Globus pallidus (tissue), 1 donor: ENCODE results near the gene PRSS22.

Experiments used
- DNase-seq: peaks from one replicate; pipeline ENCODE4 v3.0.0-alpha.2; 2015; ENCODE audit warnings: low spot score

Gene PRSS22

GRCh38 chr16:2852731-2853507 lies 5.1 kb downstream of the PRSS22 start:
- no peak for DNase-seq

DNA sequence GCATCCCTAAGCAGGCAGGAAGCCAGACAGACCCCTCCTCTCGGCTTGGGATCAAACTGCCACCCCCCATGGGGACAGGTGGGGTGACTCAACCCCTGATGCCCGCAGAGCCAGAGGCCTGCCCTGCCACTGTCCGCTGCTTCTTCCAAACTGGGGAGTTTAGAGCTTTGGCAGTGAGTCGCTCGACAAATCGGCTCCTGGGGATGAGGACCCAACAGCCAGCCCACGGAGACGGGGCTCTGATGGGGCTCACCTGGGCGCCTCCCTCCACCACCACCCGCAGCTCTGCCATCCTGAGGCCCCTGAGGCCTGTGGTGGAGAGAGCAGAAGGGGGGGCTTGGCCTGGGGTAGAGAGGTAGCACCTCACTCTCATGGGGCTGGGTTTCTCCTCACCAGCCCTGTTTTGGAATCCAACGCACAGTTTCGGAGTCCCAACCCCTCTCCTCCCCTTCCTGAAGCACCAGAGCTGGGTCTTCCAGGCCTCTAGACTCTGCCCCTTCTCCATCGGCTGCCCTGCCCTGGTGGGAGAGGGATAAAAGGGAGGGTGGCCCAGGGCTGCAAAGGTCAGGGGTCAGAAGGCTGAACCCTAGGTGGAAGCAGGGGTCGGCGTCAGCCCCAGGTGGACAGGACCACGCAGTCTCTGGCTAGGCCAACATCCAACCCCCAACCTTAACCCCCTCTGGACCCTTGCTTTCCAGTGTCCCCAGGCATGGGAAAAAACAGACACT lies 5.8 kb downstream of the PRSS22 start:
- no peak for DNase-seq

DNA sequence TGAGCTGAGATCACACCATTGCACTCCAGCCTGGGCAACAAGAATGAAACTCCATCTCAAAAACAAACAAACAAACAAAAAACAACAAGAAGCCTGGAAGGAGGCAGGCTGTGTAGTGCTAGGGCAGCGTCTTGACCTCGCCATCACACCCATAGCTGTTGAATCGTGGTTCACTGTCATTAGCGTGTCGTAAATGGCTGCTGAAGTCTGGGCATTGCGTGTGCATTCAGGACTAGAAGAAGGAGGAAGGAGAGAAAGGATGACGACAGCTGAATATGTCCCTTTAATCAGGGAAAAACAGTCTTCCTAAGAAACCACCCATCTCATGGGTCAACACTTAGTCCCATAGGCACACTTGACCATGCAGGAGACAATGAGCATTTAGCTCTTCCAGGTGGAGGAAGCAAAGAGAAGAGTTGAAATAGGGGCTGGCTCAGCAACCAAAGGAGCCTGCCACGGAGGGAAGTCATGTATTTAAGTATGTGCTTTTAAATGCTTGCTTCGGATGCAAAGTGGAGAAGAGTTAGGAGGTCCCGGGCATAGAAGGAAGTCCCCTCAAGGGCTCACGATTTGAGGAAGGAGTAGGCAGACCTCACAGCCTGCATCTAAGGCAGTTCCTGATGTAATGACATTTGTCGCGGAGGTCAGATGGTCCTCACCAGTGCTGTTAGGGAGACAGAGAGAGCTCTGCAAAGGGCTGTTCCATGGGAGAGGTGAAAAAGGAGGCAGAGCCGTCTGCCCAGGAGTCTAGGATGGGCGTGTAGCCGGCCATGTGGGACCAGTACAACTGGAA lies 8.8 kb downstream of the PRSS22 start:
- DNase-seq: no peak

GRCh38 chr16:2846511-2847310 lies 11.3 kb downstream of the PRSS22 start:
- no peak for DNase-seq

GRCh38 chr16:2845116-2845515 lies 12.9 kb downstream of the PRSS22 start:
- DNase-seq: no peak

- DNase-seq: no peak
Measured at GRCh38 chr16:2843526-2843925, 14.4 kb downstream of the PRSS22 start.

DNA sequence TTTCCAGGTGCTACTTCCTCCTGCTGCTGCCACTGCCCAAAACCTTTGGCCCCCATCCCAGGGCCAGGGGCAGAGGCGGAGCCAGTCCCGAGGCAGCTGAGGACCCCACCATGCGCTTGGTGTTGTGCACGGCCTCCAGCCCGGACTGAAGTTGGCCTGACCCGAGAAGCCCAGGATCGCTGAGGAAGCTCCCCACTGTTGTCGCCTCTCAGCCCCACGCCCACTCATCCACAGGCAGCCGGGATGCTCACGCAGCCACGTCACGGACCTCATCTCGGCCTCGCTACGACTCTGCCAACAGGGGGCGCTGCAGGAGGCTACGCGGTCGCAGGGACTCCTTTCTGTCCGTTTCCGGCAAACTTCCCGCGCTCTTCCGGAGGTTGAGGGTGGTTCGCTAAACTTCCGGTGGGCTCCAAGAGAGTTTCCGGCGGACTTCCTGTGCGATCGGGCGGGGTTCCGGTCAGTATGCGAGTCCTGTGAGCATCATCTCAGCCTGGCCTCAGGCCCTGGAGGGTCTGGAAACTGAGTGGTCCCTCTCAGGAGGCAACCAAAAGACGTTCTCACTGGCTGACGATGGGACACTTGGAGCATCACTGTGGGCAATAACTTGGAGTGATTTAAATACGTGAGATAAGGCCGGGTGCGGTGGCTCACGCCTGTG lies 15.5 kb downstream of the PRSS22 start:
- DNase-seq: peak; percentile 14

- DNase-seq: no peak
Measured at GRCh38 chr16:2841606-2842339, 16.2 kb downstream of the PRSS22 start.

DNA sequence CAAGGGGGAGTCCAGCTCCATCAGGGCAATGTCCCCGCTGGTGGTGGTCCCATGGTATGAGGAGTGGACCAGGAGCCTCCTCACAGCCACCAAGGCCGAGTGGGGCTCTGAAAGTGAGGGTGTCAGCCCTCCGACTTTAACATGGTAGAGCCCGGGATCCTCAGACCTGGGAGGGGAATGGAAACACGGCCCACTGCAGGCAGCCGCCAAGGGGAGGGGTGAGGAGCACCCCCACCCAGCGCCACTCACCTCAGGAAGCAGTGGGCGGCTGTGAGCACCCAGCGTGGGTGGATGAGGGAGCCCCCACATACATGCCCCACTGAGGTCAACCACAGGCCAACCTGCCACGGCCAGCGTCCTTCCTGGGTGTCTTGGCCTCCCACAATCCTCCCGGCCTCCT lies 17.1 kb downstream of the PRSS22 start:
- no peak for DNase-seq

DNA sequence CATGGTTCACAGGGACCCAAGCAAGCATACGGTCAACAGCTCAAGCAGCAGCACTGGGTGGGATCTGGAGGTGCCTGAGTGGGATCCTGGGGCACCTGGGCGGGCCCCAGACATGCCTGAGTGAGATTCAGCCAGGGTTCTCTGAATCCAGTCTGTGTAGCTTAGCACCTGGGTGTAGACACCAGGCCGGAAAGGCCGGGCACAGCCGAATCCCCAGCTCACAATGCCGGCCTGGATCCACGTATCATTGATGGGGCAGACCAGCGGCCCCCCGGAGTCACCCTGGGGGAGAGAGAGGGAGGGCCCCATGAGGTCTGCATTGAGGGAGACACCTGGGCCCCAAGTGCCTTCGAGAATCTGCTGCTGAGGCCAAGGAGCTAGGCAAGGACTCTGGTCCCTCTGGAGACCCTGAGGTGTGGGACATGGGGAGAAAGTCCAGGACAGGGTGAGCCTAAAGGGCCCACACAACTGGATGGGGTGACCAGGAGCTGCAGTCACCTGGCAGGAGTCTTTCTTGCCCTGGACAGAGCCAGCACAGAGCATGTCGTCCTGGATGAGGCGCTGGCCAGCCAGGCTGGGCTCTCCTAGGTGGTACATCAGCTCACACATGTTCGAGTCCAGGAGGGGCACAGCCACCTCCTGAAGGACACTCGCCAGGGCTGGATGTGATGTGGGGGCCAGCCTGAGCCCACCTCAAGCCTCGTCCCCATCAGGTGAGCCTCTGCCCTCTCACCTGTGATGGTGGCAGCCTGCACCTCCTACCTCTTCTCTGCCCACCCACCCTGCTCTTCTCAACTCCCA lies 18.1 kb downstream of the PRSS22 start:
- DNase-seq: no peak

- DNase-seq: peak; percentile 65
Measured at GRCh38 chr16:2838928-2839327, 19.0 kb downstream of the PRSS22 start.

DNA sequence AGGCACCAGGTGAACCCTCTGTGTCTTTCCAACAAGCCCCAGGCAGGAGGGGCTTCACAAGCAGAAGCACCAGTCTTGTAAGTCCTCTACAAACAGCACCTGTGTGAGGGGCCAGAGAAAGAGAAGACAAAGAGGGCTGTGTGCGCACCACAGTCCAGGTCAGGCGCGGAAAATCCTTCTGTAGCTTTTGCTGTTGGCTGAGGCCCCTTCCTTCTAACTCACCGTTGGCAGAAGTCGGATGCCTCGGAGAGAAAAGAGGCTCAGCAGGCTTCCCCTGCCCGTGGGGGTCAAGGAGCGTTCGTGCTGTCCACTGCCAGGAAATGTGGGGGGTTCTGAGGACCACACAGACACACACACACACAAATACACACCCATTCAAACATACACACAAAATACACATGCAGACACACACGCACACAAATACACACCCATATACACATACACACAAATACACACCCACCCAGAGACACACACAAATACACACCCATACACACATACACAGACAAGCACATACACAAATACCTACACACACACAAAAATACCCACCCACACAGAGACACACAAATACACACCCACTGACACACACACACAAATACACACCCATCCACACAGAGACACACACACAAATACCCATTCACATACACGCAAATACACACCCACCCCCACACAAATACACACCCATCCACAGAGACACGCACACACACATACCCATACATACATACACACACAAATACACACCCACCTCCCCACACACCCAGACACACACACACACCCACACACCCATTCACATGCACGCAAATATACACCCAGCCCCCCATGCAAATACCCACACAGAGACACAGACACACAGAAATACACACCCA lies 21.1 kb downstream of the PRSS22 start:
- no peak for DNase-seq

GRCh38 chr16:2835638-2836493 lies 22.1 kb downstream of the PRSS22 start:
- no peak for DNase-seq

DNA sequence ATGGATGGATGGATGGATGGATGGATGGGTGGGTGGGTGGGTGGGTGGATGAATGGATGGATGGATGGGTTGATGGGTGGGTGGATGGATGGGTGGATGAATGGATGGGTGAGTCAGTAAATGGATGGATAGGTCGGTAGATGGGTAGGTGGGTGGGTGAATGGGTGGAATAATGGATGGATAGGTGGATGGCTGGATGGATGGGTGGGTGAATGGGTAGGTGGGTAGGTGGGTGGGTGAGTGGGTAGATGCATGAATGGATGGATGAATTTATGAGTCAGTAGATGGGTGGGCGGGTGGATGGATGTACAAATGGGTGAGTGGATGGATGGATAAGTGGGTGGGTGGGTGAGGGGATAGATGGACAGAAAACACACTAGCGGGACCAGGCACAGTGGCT lies 23.0 kb downstream of the PRSS22 start:
- no peak for DNase-seq

DNA sequence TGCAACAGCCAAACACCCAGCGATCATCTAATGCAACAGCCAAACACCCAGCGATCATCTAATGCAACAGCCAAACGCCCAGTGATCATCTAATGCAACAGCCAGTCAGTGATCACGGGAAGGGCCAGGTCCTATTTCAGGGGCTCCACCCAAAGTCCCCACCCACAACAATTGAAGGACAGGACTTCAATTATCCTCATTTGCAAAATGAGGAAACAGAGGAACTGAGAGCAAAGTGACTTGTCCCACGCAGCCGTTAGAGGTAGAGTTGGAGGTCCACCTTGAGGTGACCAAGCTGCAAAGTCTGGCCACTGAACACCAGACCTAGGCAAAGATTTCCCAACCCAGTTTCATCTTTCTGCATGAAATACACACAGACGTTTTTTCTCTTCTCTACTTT lies 24.2 kb downstream of the PRSS22 start:
- DNase-seq: no peak

DNA sequence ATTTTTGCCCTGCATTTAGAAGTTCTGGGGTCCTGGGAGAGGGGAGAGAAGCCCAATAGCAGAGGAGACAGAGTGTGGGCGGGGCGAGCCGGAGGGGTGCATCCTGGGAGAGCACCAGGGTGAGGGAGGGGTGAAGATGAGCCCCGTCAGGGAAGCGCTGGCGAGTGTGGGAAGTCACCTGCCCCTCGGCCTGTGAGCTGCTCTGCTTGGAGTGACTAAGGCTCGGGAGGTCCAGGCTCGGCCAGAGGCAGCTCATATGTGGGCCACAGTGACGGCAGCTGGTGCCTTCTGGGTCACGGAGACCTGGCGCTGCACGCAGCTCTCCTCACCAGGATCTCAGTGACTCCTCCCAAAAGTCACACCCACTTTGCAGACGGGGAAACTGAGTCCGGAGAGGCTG lies 26.8 kb downstream of the PRSS22 start:
- no peak for DNase-seq

GRCh38 chr16:2830355-2830695 lies 27.6 kb downstream of the PRSS22 start:
- no peak for DNase-seq
